Ascending aorta (tissue), 2 donors: ENCODE results near the gene AKNAD1. TPM values are rescaled to one million over a fixed set of nuclear protein-coding genes. Genes with fewer than 3 reads are reported as not detected.

Experiments
- DNase-seq, 2 donors: peaks; one replicate each; pipeline ENCODE4 v3.0.0-alpha.2; 2019; ENCODE audit warnings: low spot score in 2 of 2
- H3K27ac ChIP-seq, 2 donors: fragments of 200-600 bp; sonication (generic); one replicate each; pipeline ENCODE4 v1.5.1; 2016 to 2017; ENCODE audit warnings: mild to moderate bottlenecking in 1 of 2
- H3K27me3 ChIP-seq: fragments of 200-600 bp; sonication (generic); one replicate; pipeline ENCODE4 v1.5.1; 2017
- H3K36me3 ChIP-seq, 2 donors: fragments of 200-600 bp; sonication (generic); one replicate each; pipeline ENCODE4 v1.5.1; 2016
- H3K4me1 ChIP-seq, 2 donors: fragments of 200-600 bp; sonication (generic); one replicate each; pipeline ENCODE4 v1.5.1; 2016 to 2017; ENCODE audit warnings: mild to moderate bottlenecking in 1 of 2
- H3K4me3 ChIP-seq, 2 donors: fragments of 200-600 bp; sonication (generic); one replicate each; pipeline ENCODE4 v1.5.1; 2016 to 2017; ENCODE audit warnings: mild to moderate bottlenecking in 1 of 2
- H3K9me3 ChIP-seq, 2 donors: fragments of 200-600 bp; sonication (generic); one replicate each; pipeline ENCODE4 v1.5.1; 2016
- CTCF ChIP-seq, 3 experiments: fragments of 200-600 bp in 2 of 3; fragments of 450-650 bp in 1 of 3; sonication (generic) in 2 of 3; IDR thresholded peaks; one replicate each; pipeline ENCODE4 v1.5.1; 2016 to 2019; ENCODE audit warnings: antibody characterized with exemption in 3 of 3, mild to moderate bottlenecking in 1 of 3, moderate library complexity in 1 of 3
- intact Hi-C: fragments of 100-400 bp; cut with DNase I; formaldehyde crosslinking; loops from one replicate; pipeline ENCODE4 v1.15.1; 2023
- total RNA-seq: library from RNA; depleted of rRNA; stranded (reverse); fragments of >200 nt; gene quantifications from one replicate; pipeline ENCODE4 v1.1.0, GENCODE V29; 2016

AKNAD1 gene
- total RNA-seq, 1 donor from 2014 or later = not detected

- Histone ChIP-seq H3K27me3 (no peaks in the 10 kb centered on the region), H3K4me3 (no peak overlapping the region), H3K9me3 (no peaks in the 10 kb centered on the region), H3K27ac (no peak overlapping the region), H3K4me1 (peaks cover 0 to 3% of the 10 kb centered on the region in 2 donors), H3K36me3 (no peaks in the 10 kb centered on the region)
- intact Hi-C loops = no loop called here
- no peak for TF ChIP-seq CTCF (IDR thresholded peaks at IDR 0.05)
- DNase-seq = no peak
Observed at GRCh38 chr1:108882837-108883236, 25.9 kb upstream of the AKNAD1 start.

- intact Hi-C loops = no loop called here
- H3K9me3 ChIP-seq = no peaks in the 10 kb centered on the region
- DNase-seq = no peak
- peaks cover 0 to 10% of the 10 kb centered on the region in 2 donors for H3K4me1 ChIP-seq
- no peaks in the 10 kb centered on the region for H3K27me3 ChIP-seq
- H3K4me3 ChIP-seq = no peak overlapping the region
- H3K36me3 ChIP-seq = no peaks in the 10 kb centered on the region
- no peak overlapping the region for H3K27ac ChIP-seq
- TF ChIP-seq CTCF (IDR thresholded peaks at IDR 0.05) = no peak
Observed at GRCh38 chr1:108881369-108881768, 24.5 kb upstream of the AKNAD1 start.

GRCh38 chr1:108880850-108881249 lies 24.0 kb upstream of the AKNAD1 start:
- Histone ChIP-seq H3K27me3 (no peaks in the 10 kb centered on the region), H3K9me3 (no peaks in the 10 kb centered on the region), H3K4me3 (no peak overlapping the region), H3K27ac (no peak overlapping the region), H3K36me3 (no peaks in the 10 kb centered on the region), H3K4me1 (peaks cover 0 to 11% of the 10 kb centered on the region in 2 donors)
- intact Hi-C loops = no loop called here
- DNase-seq = no peak
- no peak for TF ChIP-seq CTCF (IDR thresholded peaks at IDR 0.05)

- intact Hi-C loops = no loop called here
- Histone ChIP-seq H3K27ac (no peak overlapping the region), H3K27me3 (no peaks in the 10 kb centered on the region), H3K4me1 (peaks cover 0 to 11% of the 10 kb centered on the region in 2 donors), H3K4me3 (no peak overlapping the region), H3K36me3 (no peaks in the 10 kb centered on the region), H3K9me3 (no peaks in the 10 kb centered on the region)
- TF ChIP-seq CTCF (IDR thresholded peaks at IDR 0.05) = no peak
- no peak for DNase-seq
Observed at GRCh38 chr1:108878678-108879077, 21.8 kb upstream of the AKNAD1 start.

- intact Hi-C loops = no loop called here
- peak overlapping the region; percentile 58 to 87 for H3K4me3 ChIP-seq
- H3K4me1 ChIP-seq = peaks cover 0 to 11% of the 10 kb centered on the region in 2 donors
- no peaks in the 10 kb centered on the region for H3K36me3 ChIP-seq
- H3K27ac ChIP-seq = peak overlapping the region in 1 of 2 donors; percentile 64
- H3K27me3 ChIP-seq = no peaks in the 10 kb centered on the region
- TF ChIP-seq CTCF (IDR thresholded peaks at IDR 0.05) = no peak
- no peaks in the 10 kb centered on the region for H3K9me3 ChIP-seq
- no peak for DNase-seq
Observed at GRCh38 chr1:108878160-108878469, 21.2 kb upstream of the AKNAD1 start.
